Tibial nerve (tissue), 3 donors: ENCODE measurements around the gene PTPRA.

Experiments used
- POLR2A ChIP-seq, 2 donors: fragments of 450-650 bp; IDR thresholded peaks; one replicate each; pipeline ENCODE4 v1.6.1; 2017; ENCODE audit warnings: antibody characterized with exemption in 2 of 2, mild to moderate bottlenecking in 2 of 2, moderate library complexity in 2 of 2
- TF ChIP-seq, protein P1 (sequence below), 5 experiments: fragments of 200-600 bp in 3 of 5; fragments of 450-650 bp in 2 of 5; sonication (generic) in 3 of 5; IDR thresholded peaks; one replicate each; pipeline ENCODE4 v1.5.1; 2016 to 2019; ENCODE audit warnings: antibody characterized with exemption in 5 of 5, mild to moderate bottlenecking in 3 of 5, moderate library complexity in 2 of 5

DNA sequence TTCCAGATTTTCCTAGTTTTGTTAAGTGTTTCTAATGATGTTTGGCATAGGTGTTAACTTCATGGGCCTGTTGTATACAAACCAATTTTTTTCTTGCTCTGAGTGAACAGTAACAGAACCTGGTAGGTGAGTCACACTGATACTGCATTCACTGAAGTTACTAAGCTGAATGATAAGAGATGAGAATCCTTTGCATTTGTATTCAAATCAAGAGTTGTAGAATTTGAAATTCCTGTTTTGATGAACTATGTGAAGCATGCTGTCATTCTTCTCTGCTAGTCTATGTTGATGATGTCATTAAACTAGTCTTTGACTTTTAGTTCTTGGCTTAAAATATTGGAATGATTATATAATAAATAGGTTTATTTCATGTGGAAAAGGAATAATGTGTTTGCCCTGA is 37.9 kb downstream of the PTPRA start:
- TF ChIP-seq, protein P1, sequence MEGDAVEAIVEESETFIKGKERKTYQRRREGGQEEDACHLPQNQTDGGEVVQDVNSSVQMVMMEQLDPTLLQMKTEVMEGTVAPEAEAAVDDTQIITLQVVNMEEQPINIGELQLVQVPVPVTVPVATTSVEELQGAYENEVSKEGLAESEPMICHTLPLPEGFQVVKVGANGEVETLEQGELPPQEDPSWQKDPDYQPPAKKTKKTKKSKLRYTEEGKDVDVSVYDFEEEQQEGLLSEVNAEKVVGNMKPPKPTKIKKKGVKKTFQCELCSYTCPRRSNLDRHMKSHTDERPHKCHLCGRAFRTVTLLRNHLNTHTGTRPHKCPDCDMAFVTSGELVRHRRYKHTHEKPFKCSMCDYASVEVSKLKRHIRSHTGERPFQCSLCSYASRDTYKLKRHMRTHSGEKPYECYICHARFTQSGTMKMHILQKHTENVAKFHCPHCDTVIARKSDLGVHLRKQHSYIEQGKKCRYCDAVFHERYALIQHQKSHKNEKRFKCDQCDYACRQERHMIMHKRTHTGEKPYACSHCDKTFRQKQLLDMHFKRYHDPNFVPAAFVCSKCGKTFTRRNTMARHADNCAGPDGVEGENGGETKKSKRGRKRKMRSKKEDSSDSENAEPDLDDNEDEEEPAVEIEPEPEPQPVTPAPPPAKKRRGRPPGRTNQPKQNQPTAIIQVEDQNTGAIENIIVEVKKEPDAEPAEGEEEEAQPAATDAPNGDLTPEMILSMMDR (IDR thresholded peaks at IDR 0.05) = no peak
- no peak for TF ChIP-seq POLR2A (IDR thresholded peaks at IDR 0.05)
